ENCODE measurements around the gene SOX10. TPM values are rescaled to one million over a fixed set of nuclear protein-coding genes. Genes with fewer than 3 reads are reported as not detected.
A peak's percentile ranks its signal among the peaks of the same experiment; 100 is the strongest.
"Not testable (repeated sequence)": the region's sequence is repeated elsewhere in the genome, so short reads cannot be mapped to it uniquely, and the experiment has no call there.

Gene SOX10
- total RNA-seq, 1 donor from 2014 or later, result 1.9 TPM

GRCh38 chr22:37959231-37959825, 25.0 kb downstream of the SOX10 start:
- no peak for DNase-seq

- no peak for DNase-seq
Measured at GRCh38 chr22:37957232-37957631, 27.1 kb downstream of the SOX10 start.

- DNase-seq, result not testable (repeated sequence)
Measured at GRCh38 chr22:37955825-37956397, 28.4 kb downstream of the SOX10 start.

- no peak for DNase-seq
Measured at GRCh38 chr22:37954686-37955085, 29.7 kb downstream of the SOX10 start.

GRCh38 chr22:37953437-37954179, 30.7 kb downstream of the SOX10 start, which contains the start of the genes C22orf23 and POLR2F:
TSS of gene C22orf23 (minus strand) at chr22:37953601. CDS start at chr22:37953149, 452 bp downstream.
TSS of gene POLR2F (plus strand) at chr22:37953699. CDS start at chr22:37953788, 89 bp downstream.
- DNase-seq, result peak; percentile 84

GRCh38 chr22:37953062-37953436, 31.3 kb downstream of the SOX10 start:
- DNase-seq, result no peak

- not testable (repeated sequence) for DNase-seq
Measured at GRCh38 chr22:37952629-37953028, 31.7 kb downstream of the SOX10 start.

GRCh38 chr22:37951305-37951704, 33.0 kb downstream of the SOX10 start:
- DNase-seq, result no peak

- DNase-seq, result not testable (repeated sequence)
Measured at GRCh38 chr22:37947142-37947795, 37.1 kb downstream of the SOX10 start.

- DNase-seq, result not testable (repeated sequence)
Measured at GRCh38 chr22:37944423-37944822, 39.9 kb downstream of the SOX10 start.

- no peak for DNase-seq
Measured at GRCh38 chr22:37943825-37944198, 40.5 kb downstream of the SOX10 start.

GRCh38 chr22:37943136-37943824, 41.1 kb downstream of the SOX10 start:
- no peak for DNase-seq

GRCh38 chr22:37942133-37942532, 42.2 kb downstream of the SOX10 start:
- no peak for DNase-seq

- DNase-seq, result no peak
Measured at GRCh38 chr22:37940698-37941376, 43.5 kb downstream of the SOX10 start.

- peak; percentile 73 for DNase-seq
Measured at GRCh38 chr22:37933711-37934376, 50.5 kb downstream of the SOX10 start.

GRCh38 chr22:37932821-37933578, 51.4 kb downstream of the SOX10 start:
- no peak for DNase-seq

- DNase-seq, result no peak
Measured at GRCh38 chr22:37932401-37932800, 52.0 kb downstream of the SOX10 start.

- no peak for DNase-seq
Measured at GRCh38 chr22:37931893-37932389, 52.4 kb downstream of the SOX10 start.

GRCh38 chr22:37930952-37931440, 53.4 kb downstream of the SOX10 start:
- no peak for DNase-seq
